GM19043 (cell line): ENCODE results near the gene NR2C2AP.

Experiments used
- ATAC-seq: cut with Tn5 transposase; IDR thresholded peaks from one replicate; pipeline ENCODE4 v1.9.1; 2021; ENCODE audit warnings: low read depth; ENCODE audit not compliant: unreplicated experiment

NR2C2AP gene

GRCh38 chr19:19215792-19216191 lies 12.6 kb upstream of the NR2C2AP start:
- no peak for ATAC-seq

- ATAC-seq: no peak
Observed at GRCh38 chr19:19214892-19215291, 11.7 kb upstream of the NR2C2AP start.

GRCh38 chr19:19214159-19214490 lies 10.9 kb upstream of the NR2C2AP start:
- ATAC-seq: no peak

- no peak for ATAC-seq
Observed at GRCh38 chr19:19213426-19214158, 10.4 kb upstream of the NR2C2AP start.

GRCh38 chr19:19212916-19213315 lies 9.7 kb upstream of the NR2C2AP start:
- no peak for ATAC-seq

- no peak for ATAC-seq
Observed at GRCh38 chr19:19211499-19212420, 8.5 kb upstream of the NR2C2AP start, which contains the start of gene NCAN. Gene NCAN (plus strand): TSS chr19:19211958. CDS start chr19:19216954, 4,996 bp downstream.

GRCh38 chr19:19209372-19209771 lies 6.2 kb upstream of the NR2C2AP start:
- no peak for ATAC-seq

- ATAC-seq: no peak
Observed at GRCh38 chr19:19207637-19208572, 4.7 kb upstream of the NR2C2AP start.

- no peak for ATAC-seq
Observed at GRCh38 chr19:19206938-19207337, 3.7 kb upstream of the NR2C2AP start.

GRCh38 chr19:19205416-19206410 lies 2.5 kb upstream of the NR2C2AP start:
- no peak for ATAC-seq

GRCh38 chr19:19204181-19204580 lies 967 bp upstream of the NR2C2AP start:
- ATAC-seq: no peak

- no peak for ATAC-seq
Observed at GRCh38 chr19:19202707-19203011, 555 bp downstream of the NR2C2AP start.

- no peak for ATAC-seq
Observed at GRCh38 chr19:19201697-19202630, 1.2 kb downstream of the NR2C2AP start.

- ATAC-seq: no peak
Observed at GRCh38 chr19:19193926-19194325, 9.3 kb downstream of the NR2C2AP start.

- ATAC-seq: no peak
Observed at GRCh38 chr19:19192910-19193423, 10.2 kb downstream of the NR2C2AP start.

- ATAC-seq: peak; percentile 82
Observed at GRCh38 chr19:19192078-19192882, 10.9 kb downstream of the NR2C2AP start, which contains the start of the genes BORCS8 and RFXANK. Gene BORCS8 (minus strand): TSS chr19:19192152. CDS start chr19:19192117, 35 bp downstream. Gene RFXANK (plus strand): TSS chr19:19192258. CDS start chr19:19193947, 1,689 bp downstream.

- no peak for ATAC-seq
Observed at GRCh38 chr19:19191768-19192077, 11.5 kb downstream of the NR2C2AP start.
